Stimulated activated CD8-positive, alpha-beta memory T cell treated with anti-CD3 and anti-CD28 coated beads, Interleukin-15, amount 100 ng/mL, for 48 hours (primary cell): ENCODE data around the gene BTK.

Experiments used
- DNase-seq, 2 donors: peaks; one replicate each; pipeline ENCODE4 v3.0.0-alpha.2; 2020; ENCODE audit warnings: low read depth in 2 of 2

BTK gene

GRCh38 chrX:101385795-101386541 lies at the start of gene BTK:
Gene BTK (minus strand): TSS chrX:101386191. CDS start chrX:101375284, 10,907 bp downstream.
- no peak for DNase-seq

GRCh38 chrX:101430457-101431078 lies 44.6 kb upstream of the BTK start:
- no peak for DNase-seq

GRCh38 chrX:101429934-101430333 lies 43.9 kb upstream of the BTK start:
- no peak for DNase-seq

GRCh38 chrX:101427954-101428353 lies 42.0 kb upstream of the BTK start:
- no peak for DNase-seq

GRCh38 chrX:101419489-101419888 lies 33.5 kb upstream of the BTK start:
- no peak for DNase-seq

GRCh38 chrX:101417981-101418841 lies 32.2 kb upstream of the BTK start:
- DNase-seq, result no peak

- DNase-seq, result no peak
Observed at GRCh38 chrX:101417190-101417589, 31.2 kb upstream of the BTK start.

- no peak for DNase-seq
Observed at GRCh38 chrX:101416691-101417090, 30.7 kb upstream of the BTK start.

GRCh38 chrX:101415180-101416145 lies 29.5 kb upstream of the BTK start:
- DNase-seq, result no peak

GRCh38 chrX:101411984-101412383 lies 26.0 kb upstream of the BTK start:
- no peak for DNase-seq

- no peak for DNase-seq
Observed at GRCh38 chrX:101410461-101410860, 24.5 kb upstream of the BTK start.

GRCh38 chrX:101409043-101409442 lies 23.1 kb upstream of the BTK start:
- DNase-seq, result no peak

GRCh38 chrX:101408532-101408841 lies 22.5 kb upstream of the BTK start:
- no peak for DNase-seq

GRCh38 chrX:101407748-101408531 lies 21.9 kb upstream of the BTK start, which contains the start of the genes GLA and HNRNPH2:
Gene GLA (minus strand): TSS chrX:101407925. CDS start chrX:101407903, 22 bp downstream.
Gene HNRNPH2 (plus strand): TSS chrX:101408222. CDS start chrX:101411989, 3,767 bp downstream.
- DNase-seq, result peak; percentile 77 to 80

GRCh38 chrX:101407167-101407747 lies 21.3 kb upstream of the BTK start:
- DNase-seq, result no peak

GRCh38 chrX:101399825-101400224 lies 13.8 kb upstream of the BTK start:
- no peak for DNase-seq

- no peak for DNase-seq
Observed at GRCh38 chrX:101398694-101399093, 12.7 kb upstream of the BTK start.

GRCh38 chrX:101397779-101398178 lies 11.8 kb upstream of the BTK start:
- DNase-seq, result no peak

- no peak for DNase-seq
Observed at GRCh38 chrX:101395789-101396188, 9.8 kb upstream of the BTK start.

GRCh38 chrX:101394372-101394771 lies 8.4 kb upstream of the BTK start:
- DNase-seq, result no peak
